ENCODE measurements around the gene ROGDI. TPM values are rescaled to one million over a fixed set of nuclear protein-coding genes. Genes with fewer than 3 reads are reported as not detected.

Gene ROGDI
- total RNA-seq, 1 experiment from 2014 or later: 36.4 TPM

- H4K8ac ChIP-seq (replicated peaks; ENCODE audit: insufficient read length, low read depth, low read length): no peak overlapping the region
- H3K4me2 ChIP-seq (ENCODE audit: insufficient read depth, insufficient read length, low read length): no peak overlapping the region
- no peak overlapping the region for H3K18ac ChIP-seq (ENCODE audit: insufficient read length, low read depth, low read length)
- H4K20me1 ChIP-seq (ENCODE audit: control insufficient read depth, insufficient read depth, insufficient read length): no peaks in the 10 kb centered on the region
- no CpG with 5 or more reads among the region's 21 CpGs for WGBS (ENCODE audit: extremely low coverage, insufficient read length, low lambda C conversion rate)
- no peaks in the 10 kb centered on the region for H3K9me3 ChIP-seq (ENCODE audit: control insufficient read depth, low read depth, low read length)
- no peaks in the 10 kb centered on the region for H3K4me1 ChIP-seq (ENCODE audit: insufficient read depth, low read length)
- H2BK12ac ChIP-seq (ENCODE audit: insufficient read length, low read depth, low read length): no peak overlapping the region
- no peak overlapping the region; the same call in 1 of the 2 replicates for H3K14ac ChIP-seq (ENCODE audit: insufficient read depth, low read length)
- H3K9me3 Mint-ChIP-seq: no peaks in the 10 kb centered on the region
- H3K4ac ChIP-seq (ENCODE audit: low read depth, low read length): no peak overlapping the region
- H2AK5ac ChIP-seq (ENCODE audit: insufficient read length, low read length): no peak overlapping the region
- no peak overlapping the region for H3K4me3 Mint-ChIP-seq
- no peak overlapping the region for H4K5ac ChIP-seq (ENCODE audit: insufficient read length, low read depth, low read length)
- H4K91ac ChIP-seq (ENCODE audit: insufficient read length, low read depth, low read length): no peak overlapping the region
- no peak overlapping the region for H3K9ac ChIP-seq (ENCODE audit: extremely low read depth, insufficient read length, low read length)
- H3T11ph ChIP-seq (ENCODE audit: low read length): no peak overlapping the region
- H3K56ac ChIP-seq (ENCODE audit: insufficient read length, low read depth, low read length): no peak overlapping the region
- no peaks in the 10 kb centered on the region for H3K79me2 ChIP-seq (ENCODE audit: insufficient read depth, low read length)
- peaks cover 4% of the 10 kb centered on the region for H3K23me2 ChIP-seq (ENCODE audit: insufficient read length, low read depth, low read length, poor library complexity, severe bottlenecking)
- H3K27me3 Mint-ChIP-seq (ENCODE audit: low read depth): no peaks in the 10 kb centered on the region; the same call in none of the 2 replicates
- H3K27ac Mint-ChIP-seq: peak overlapping the region in 2 of 3 experiments; percentile 59 to 79; a peak in 3 of 7 replicates
- H3K79me1 ChIP-seq (ENCODE audit: insufficient read depth, low read depth, low read length, poor library complexity, severe bottlenecking): no peaks in the 10 kb centered on the region
- no peak overlapping the region for H2BK20ac ChIP-seq (ENCODE audit: low read depth, low read length, poor library complexity, severe bottlenecking)
- H2BK5ac ChIP-seq (ENCODE audit: insufficient read length, low read length): no peak overlapping the region
- H2BK120ac ChIP-seq (ENCODE audit: low read depth, low read length, poor library complexity, severe bottlenecking): no peak overlapping the region
- DNase-seq: no peak
- H3K36me3 Mint-ChIP-seq (ENCODE audit: insufficient read depth in 1 of 3, low read depth in 3 of 3): peaks cover 3 to 24% (median 12%) of the 10 kb centered on the region in 3 experiments
- no peak overlapping the region for H3K27ac ChIP-seq (ENCODE audit: insufficient read length, low read depth, low read length)
- no peak overlapping the region for H3K23ac ChIP-seq (ENCODE audit: insufficient read length, low read depth, low read length)
- H2BK15ac ChIP-seq (ENCODE audit: low read depth, low read length): no peak overlapping the region
- peaks cover 6 to 13% of the 10 kb centered on the region in 2 experiments; a peak in 3 of 4 replicates for H3K4me1 Mint-ChIP-seq
- no peaks in the 10 kb centered on the region for H3K27me3 ChIP-seq (ENCODE audit: insufficient read depth, low read length)
- no peak overlapping the region for H2AFZ ChIP-seq (ENCODE audit: low read length)
- TF ChIP-seq CTCF (conservative IDR thresholded peaks at IDR 0.05): no peak
Measured at GRCh38 chr16:4796982-4797804, 5.2 kb downstream of the ROGDI start.
